Measurements from ENCODE around the gene RGS2.

RGS2 gene

DNA sequence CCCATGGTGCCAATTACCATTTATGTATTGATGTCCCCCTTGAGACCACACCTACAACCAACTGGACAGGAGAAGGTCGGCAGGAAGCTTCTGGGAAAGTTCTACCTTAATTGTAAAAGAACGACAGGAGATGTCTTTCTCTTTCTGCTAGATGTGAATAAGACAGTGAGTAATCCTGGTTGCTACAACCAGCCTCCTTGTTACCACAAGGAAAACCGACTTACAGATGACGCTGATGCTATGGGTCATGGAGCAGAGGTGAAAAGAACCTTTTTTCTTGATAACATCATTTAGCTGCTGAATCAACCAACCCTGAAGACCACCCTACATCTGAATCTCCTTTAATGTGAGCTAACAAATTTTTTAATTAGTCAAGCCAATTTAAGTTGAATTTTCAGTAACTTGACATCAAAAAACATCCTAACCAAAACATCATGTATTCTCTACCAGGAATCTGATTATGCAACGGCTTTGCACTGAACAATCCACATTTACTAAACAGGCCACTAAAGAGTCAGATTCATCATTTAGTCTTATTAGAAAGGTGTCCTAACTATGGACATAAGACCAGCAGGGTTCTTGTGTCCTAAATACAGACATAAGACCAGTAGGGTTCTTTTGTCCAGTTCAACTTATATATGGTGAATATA, 23.0 kb downstream of the RGS2 start:
- Histone ChIP-seq H3K36me3 (ENCODE audit: low read length) (no peaks in the 10 kb centered on the region), H3K9ac (ENCODE audit: low read length) (no peak overlapping the region), H3K27ac (ENCODE audit: low read depth, low read length) (no peak overlapping the region), H3K4me2 (ENCODE audit: low read depth, low read length, poor library complexity, severe bottlenecking) (no peak overlapping the region), H3K9me2 (replicated peaks; ENCODE audit: insufficient read depth, low read length) (no peaks in the 10 kb centered on the region), H3K79me2 (ENCODE audit: insufficient read depth, low read length) (no peaks in the 10 kb centered on the region), H2AFZ (ENCODE audit: low read depth, low read length, severe bottlenecking) (no peak overlapping the region), H3K9me3 (ENCODE audit: insufficient read depth, low read length) (no peaks in the 10 kb centered on the region), H3F3A (ENCODE audit: insufficient read depth) (no peaks in the 10 kb centered on the region), H3K4me3 (ENCODE audit: insufficient read depth, low read length, poor library complexity, severe bottlenecking) (no peak overlapping the region), H4K20me1 (ENCODE audit: low read depth, low read length) (no peaks in the 10 kb centered on the region), H3K27me3 (ENCODE audit: low read length) (no peaks in the 10 kb centered on the region)
- TF ChIP-seq, protein P1, sequence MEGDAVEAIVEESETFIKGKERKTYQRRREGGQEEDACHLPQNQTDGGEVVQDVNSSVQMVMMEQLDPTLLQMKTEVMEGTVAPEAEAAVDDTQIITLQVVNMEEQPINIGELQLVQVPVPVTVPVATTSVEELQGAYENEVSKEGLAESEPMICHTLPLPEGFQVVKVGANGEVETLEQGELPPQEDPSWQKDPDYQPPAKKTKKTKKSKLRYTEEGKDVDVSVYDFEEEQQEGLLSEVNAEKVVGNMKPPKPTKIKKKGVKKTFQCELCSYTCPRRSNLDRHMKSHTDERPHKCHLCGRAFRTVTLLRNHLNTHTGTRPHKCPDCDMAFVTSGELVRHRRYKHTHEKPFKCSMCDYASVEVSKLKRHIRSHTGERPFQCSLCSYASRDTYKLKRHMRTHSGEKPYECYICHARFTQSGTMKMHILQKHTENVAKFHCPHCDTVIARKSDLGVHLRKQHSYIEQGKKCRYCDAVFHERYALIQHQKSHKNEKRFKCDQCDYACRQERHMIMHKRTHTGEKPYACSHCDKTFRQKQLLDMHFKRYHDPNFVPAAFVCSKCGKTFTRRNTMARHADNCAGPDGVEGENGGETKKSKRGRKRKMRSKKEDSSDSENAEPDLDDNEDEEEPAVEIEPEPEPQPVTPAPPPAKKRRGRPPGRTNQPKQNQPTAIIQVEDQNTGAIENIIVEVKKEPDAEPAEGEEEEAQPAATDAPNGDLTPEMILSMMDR (IDR thresholded peaks at IDR 0.05; ENCODE audit: insufficient read depth, low read length, poor library complexity, severe bottlenecking): no peak
- no peak for TF ChIP-seq EZH2phosphoT487 (conservative IDR thresholded peaks at IDR 0.05; ENCODE audit: low read length)

DNA sequence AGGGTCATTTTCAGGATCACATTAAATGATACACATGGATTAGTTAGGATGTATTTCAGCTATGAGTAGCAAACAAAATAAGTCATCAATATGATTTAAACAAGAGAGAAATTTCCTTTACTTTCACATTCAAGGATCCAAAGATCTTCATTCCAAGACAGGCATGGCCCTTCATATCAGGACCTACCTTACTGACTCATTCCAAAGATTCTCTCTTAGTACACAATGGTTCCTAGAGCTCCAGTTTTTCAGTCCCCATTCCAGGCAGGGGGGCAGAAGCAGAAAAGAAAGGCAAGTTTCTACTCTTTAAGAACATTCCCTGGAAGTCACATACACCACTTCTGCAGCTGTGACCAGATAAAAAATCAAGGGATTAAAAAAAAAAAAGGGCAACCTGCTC, 23.7 kb downstream of the RGS2 start:
- Histone ChIP-seq H3K9me2 (replicated peaks; ENCODE audit: insufficient read depth, low read length) (no peaks in the 10 kb centered on the region), H4K20me1 (ENCODE audit: low read depth, low read length) (no peaks in the 10 kb centered on the region), H3K9ac (ENCODE audit: low read length) (no peak overlapping the region), H3K4me3 (ENCODE audit: insufficient read depth, low read length, poor library complexity, severe bottlenecking) (no peak overlapping the region), H3K79me2 (ENCODE audit: insufficient read depth, low read length) (no peaks in the 10 kb centered on the region), H3K4me2 (ENCODE audit: low read depth, low read length, poor library complexity, severe bottlenecking) (no peak overlapping the region), H3K27ac (ENCODE audit: low read depth, low read length) (no peak overlapping the region), H2AFZ (ENCODE audit: low read depth, low read length, severe bottlenecking) (no peak overlapping the region), H3F3A (ENCODE audit: insufficient read depth) (no peaks in the 10 kb centered on the region), H3K27me3 (ENCODE audit: low read length) (no peaks in the 10 kb centered on the region), H3K9me3 (ENCODE audit: insufficient read depth, low read length) (no peaks in the 10 kb centered on the region), H3K36me3 (ENCODE audit: low read length) (no peaks in the 10 kb centered on the region)
- TF ChIP-seq, protein P1 (IDR thresholded peaks at IDR 0.05; ENCODE audit: insufficient read depth, low read length, poor library complexity, severe bottlenecking): no peak
- TF ChIP-seq EZH2phosphoT487 (conservative IDR thresholded peaks at IDR 0.05; ENCODE audit: low read length): no peak

DNA sequence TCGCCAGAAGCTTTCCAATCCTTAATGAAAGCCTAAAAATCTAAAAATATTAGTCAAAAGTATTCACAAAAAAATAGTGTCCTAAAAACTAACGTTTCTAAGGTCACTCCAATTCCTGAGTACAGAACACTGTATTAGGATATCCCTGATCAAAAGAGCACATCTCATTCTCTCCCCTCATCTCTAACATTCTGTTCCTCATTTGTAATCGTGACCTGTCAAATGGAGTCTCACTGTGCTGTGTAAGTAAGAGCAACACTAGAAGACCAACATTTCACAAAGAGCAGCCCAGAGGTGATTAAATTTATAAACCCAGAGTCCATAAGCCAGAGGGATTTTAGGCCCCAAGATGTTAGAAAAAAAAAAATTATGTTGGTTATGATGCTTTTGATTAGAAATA, 26.3 kb downstream of the RGS2 start:
- Histone ChIP-seq H3K4me2 (ENCODE audit: low read depth, low read length, poor library complexity, severe bottlenecking) (no peak overlapping the region), H4K20me1 (ENCODE audit: low read depth, low read length) (no peaks in the 10 kb centered on the region), H3K4me3 (ENCODE audit: insufficient read depth, low read length, poor library complexity, severe bottlenecking) (no peak overlapping the region), H2AFZ (ENCODE audit: low read depth, low read length, severe bottlenecking) (no peak overlapping the region), H3K36me3 (ENCODE audit: low read length) (no peaks in the 10 kb centered on the region), H3K9me3 (ENCODE audit: insufficient read depth, low read length) (no peaks in the 10 kb centered on the region), H3K9ac (ENCODE audit: low read length) (no peak overlapping the region), H3K9me2 (replicated peaks; ENCODE audit: insufficient read depth, low read length) (no peaks in the 10 kb centered on the region), H3F3A (ENCODE audit: insufficient read depth) (no peaks in the 10 kb centered on the region), H3K27me3 (ENCODE audit: low read length) (no peaks in the 10 kb centered on the region), H3K79me2 (ENCODE audit: insufficient read depth, low read length) (no peaks in the 10 kb centered on the region), H3K27ac (ENCODE audit: low read depth, low read length) (no peak overlapping the region)
- no peak for TF ChIP-seq EZH2phosphoT487 (conservative IDR thresholded peaks at IDR 0.05; ENCODE audit: low read length)
- TF ChIP-seq, protein P1 (IDR thresholded peaks at IDR 0.05; ENCODE audit: insufficient read depth, low read length, poor library complexity, severe bottlenecking): no peak
